ENCODE results near the gene CST3. TPM values are rescaled to one million over a fixed set of nuclear protein-coding genes. Genes with fewer than 3 reads are reported as not detected.

CST3 gene
- polyA plus RNA-seq, 1 donor from 2014 or later, result 54.6 TPM

- H2AFZ ChIP-seq (ENCODE audit: low read depth, low read length), result no peak overlapping the region
- H4K20me1 ChIP-seq (ENCODE audit: insufficient read depth), result no peaks in the 10 kb centered on the region
- TF ChIP-seq SMC3 (conservative IDR thresholded peaks at IDR 0.05; ENCODE audit: poor library complexity) (no peak), EZH2 (IDR thresholded peaks at IDR 0.05; ENCODE audit: borderline replicate concordance, insufficient read depth, low read length, poor library complexity, severe bottlenecking) (no peak), POLR2AphosphoS5 (IDR thresholded peaks at IDR 0.05) (no peak), TAF1 (IDR thresholded peaks at IDR 0.05; ENCODE audit: low read depth) (no peak), RAD21 (conservative IDR thresholded peaks at IDR 0.05) (no peak), EP300 (conservative IDR thresholded peaks at IDR 0.05; ENCODE audit: poor library complexity, severe bottlenecking) (no peak), MXI1 (conservative IDR thresholded peaks at IDR 0.05; ENCODE audit: poor library complexity, severe bottlenecking) (no peak), REST (IDR thresholded peaks at IDR 0.05; ENCODE audit: borderline replicate concordance) (no peak)
- TF ChIP-seq, protein P1, sequence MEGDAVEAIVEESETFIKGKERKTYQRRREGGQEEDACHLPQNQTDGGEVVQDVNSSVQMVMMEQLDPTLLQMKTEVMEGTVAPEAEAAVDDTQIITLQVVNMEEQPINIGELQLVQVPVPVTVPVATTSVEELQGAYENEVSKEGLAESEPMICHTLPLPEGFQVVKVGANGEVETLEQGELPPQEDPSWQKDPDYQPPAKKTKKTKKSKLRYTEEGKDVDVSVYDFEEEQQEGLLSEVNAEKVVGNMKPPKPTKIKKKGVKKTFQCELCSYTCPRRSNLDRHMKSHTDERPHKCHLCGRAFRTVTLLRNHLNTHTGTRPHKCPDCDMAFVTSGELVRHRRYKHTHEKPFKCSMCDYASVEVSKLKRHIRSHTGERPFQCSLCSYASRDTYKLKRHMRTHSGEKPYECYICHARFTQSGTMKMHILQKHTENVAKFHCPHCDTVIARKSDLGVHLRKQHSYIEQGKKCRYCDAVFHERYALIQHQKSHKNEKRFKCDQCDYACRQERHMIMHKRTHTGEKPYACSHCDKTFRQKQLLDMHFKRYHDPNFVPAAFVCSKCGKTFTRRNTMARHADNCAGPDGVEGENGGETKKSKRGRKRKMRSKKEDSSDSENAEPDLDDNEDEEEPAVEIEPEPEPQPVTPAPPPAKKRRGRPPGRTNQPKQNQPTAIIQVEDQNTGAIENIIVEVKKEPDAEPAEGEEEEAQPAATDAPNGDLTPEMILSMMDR (IDR thresholded peaks at IDR 0.05; ENCODE audit: poor library complexity, severe bottlenecking), result no peak
- H3K79me2 ChIP-seq (replicated peaks; ENCODE audit: insufficient read depth, low read length), result no peaks in the 10 kb centered on the region
- H3F3A ChIP-seq (ENCODE audit: insufficient read depth, low read length, poor library complexity, severe bottlenecking), result no peaks in the 10 kb centered on the region
- H3K9me2 ChIP-seq (ENCODE audit: insufficient read depth, low read length), result no peaks in the 10 kb centered on the region
- H3K36me3 ChIP-seq (ENCODE audit: insufficient read depth, low read length), result no peaks in the 10 kb centered on the region
- no peak overlapping the region for H3K9ac ChIP-seq (ENCODE audit: low read length)
- no peaks in the 10 kb centered on the region for H3K9me3 ChIP-seq (ENCODE audit: low read length)
- no peak overlapping the region for H3K4me3 ChIP-seq (ENCODE audit: low read length)
- no peak overlapping the region for H3K4me2 ChIP-seq (ENCODE audit: low read length)
- H3K27me3 ChIP-seq (ENCODE audit: insufficient read depth, low read depth, low read length), result peaks cover 4% of the 10 kb centered on the region
- no peak overlapping the region for H3K27ac ChIP-seq (ENCODE audit: low read length)
These were observed 2.6 kb downstream of the CST3 start for GRCh38 chr20:23634985-23635767.

- peaks cover 4% of the 10 kb centered on the region for H3K27me3 ChIP-seq (ENCODE audit: insufficient read depth, low read depth, low read length)
- H3K9me2 ChIP-seq (ENCODE audit: insufficient read depth, low read length), result no peaks in the 10 kb centered on the region
- no peak overlapping the region for H3K9ac ChIP-seq (ENCODE audit: low read length)
- H3K4me2 ChIP-seq (ENCODE audit: low read length), result no peak overlapping the region
- no peaks in the 10 kb centered on the region for H3K79me2 ChIP-seq (replicated peaks; ENCODE audit: insufficient read depth, low read length)
- no peaks in the 10 kb centered on the region for H3F3A ChIP-seq (ENCODE audit: insufficient read depth, low read length, poor library complexity, severe bottlenecking)
- TF ChIP-seq TAF1 (IDR thresholded peaks at IDR 0.05; ENCODE audit: low read depth) (no peak), EZH2 (IDR thresholded peaks at IDR 0.05; ENCODE audit: borderline replicate concordance, insufficient read depth, low read length, poor library complexity, severe bottlenecking) (no peak), REST (IDR thresholded peaks at IDR 0.05; ENCODE audit: borderline replicate concordance) (no peak), EP300 (conservative IDR thresholded peaks at IDR 0.05; ENCODE audit: poor library complexity, severe bottlenecking) (no peak), SMC3 (conservative IDR thresholded peaks at IDR 0.05; ENCODE audit: poor library complexity) (no peak), MXI1 (conservative IDR thresholded peaks at IDR 0.05; ENCODE audit: poor library complexity, severe bottlenecking) (no peak)
- TF ChIP-seq, protein P1 (IDR thresholded peaks at IDR 0.05; ENCODE audit: poor library complexity, severe bottlenecking), result no peak
- H3K9me3 ChIP-seq (ENCODE audit: low read length), result no peaks in the 10 kb centered on the region
- no peaks in the 10 kb centered on the region for H4K20me1 ChIP-seq (ENCODE audit: insufficient read depth)
- no peak overlapping the region for H2AFZ ChIP-seq (ENCODE audit: low read depth, low read length)
- H3K27ac ChIP-seq (ENCODE audit: low read length), result no peak overlapping the region
- no peaks in the 10 kb centered on the region for H3K36me3 ChIP-seq (ENCODE audit: insufficient read depth, low read length)
- H3K4me3 ChIP-seq (ENCODE audit: low read length), result no peak overlapping the region
These were observed 3.5 kb downstream of the CST3 start for GRCh38 chr20:23634044-23634801.
